Right hindlimb (tissue), 1 donor: ENCODE measurements around the gene NFS1.
"Not testable (repeated sequence)": the region's sequence is repeated elsewhere in the genome, so short reads cannot be mapped to it uniquely, and the experiment has no call there.

Experiments
- DNase-seq: peaks from one replicate; pipeline ENCODE4 v3.0.0-alpha.2; 2018

The NFS1 gene

GRCh38 chr20:35706591-35707529 is 7.7 kb upstream of the NFS1 start:
- DNase-seq = not testable (repeated sequence)

- not testable (repeated sequence) for DNase-seq
Observed at GRCh38 chr20:35705894-35706293, 6.7 kb upstream of the NFS1 start.

- DNase-seq = no peak
Observed at GRCh38 chr20:35704514-35705261, 5.5 kb upstream of the NFS1 start.

- DNase-seq = no peak
Observed at GRCh38 chr20:35702824-35703695, 3.9 kb upstream of the NFS1 start.

GRCh38 chr20:35702051-35702823 is 3.1 kb upstream of the NFS1 start:
- no peak for DNase-seq

- DNase-seq = no peak
Observed at GRCh38 chr20:35700625-35701148, 1.5 kb upstream of the NFS1 start.

GRCh38 chr20:35699957-35700624 is 939 bp upstream of the NFS1 start:
- no peak for DNase-seq

- DNase-seq = no peak
Observed at GRCh38 chr20:35698298-35699126, 640 bp downstream of the NFS1 start.

- DNase-seq = no peak
Observed at GRCh38 chr20:35697696-35698297, 1.4 kb downstream of the NFS1 start.

- DNase-seq = no peak
Observed at GRCh38 chr20:35695978-35696377, 3.2 kb downstream of the NFS1 start.

- no peak for DNase-seq
Observed at GRCh38 chr20:35695245-35695749, 3.9 kb downstream of the NFS1 start.

GRCh38 chr20:35690265-35690664 is 8.9 kb downstream of the NFS1 start:
- no peak for DNase-seq

GRCh38 chr20:35686872-35687271 is 12.3 kb downstream of the NFS1 start:
- DNase-seq = not testable (repeated sequence)

- DNase-seq = not testable (repeated sequence)
Observed at GRCh38 chr20:35685368-35685767, 13.8 kb downstream of the NFS1 start.

- no peak for DNase-seq
Observed at GRCh38 chr20:35681960-35682359, 17.2 kb downstream of the NFS1 start.

- DNase-seq = no peak
Observed at GRCh38 chr20:35680452-35681183, 18.5 kb downstream of the NFS1 start.

- DNase-seq = no peak
Observed at GRCh38 chr20:35674921-35675320, 24.2 kb downstream of the NFS1 start.

- DNase-seq = no peak
Observed at GRCh38 chr20:35673884-35674283, 25.3 kb downstream of the NFS1 start.

GRCh38 chr20:35669681-35670080 is 29.5 kb downstream of the NFS1 start:
- no peak for DNase-seq
